K562 (cell line): Measurements from ENCODE around the gene PAXIP1. TPM values are rescaled to one million over a fixed set of nuclear protein-coding genes. Genes with fewer than 3 reads are reported as not detected.

Experiments
- FOXO4 ChIP-seq: fragments of 450-650 bp; formaldehyde crosslinking; IDR thresholded peaks from 2 replicates; pipeline ENCODE4 v1.4.0; 2020; ENCODE audit warnings: mild to moderate bottlenecking, moderate library complexity
- HOMEZ ChIP-seq: fragments of 250-450 bp; sonication (Bioruptor Pico); IDR thresholded peaks from 2 replicates; pipeline ENCODE4 v1.4.0; 2020; ENCODE audit warnings: mild to moderate bottlenecking, moderate library complexity
- NCOA4 ChIP-seq: fragments of 450-650 bp; IDR thresholded peaks from 2 replicates; pipeline ENCODE4 v1.6.1; 2018; ENCODE audit warnings: mild to moderate bottlenecking; ENCODE audit not compliant: partially characterized antibody
- PHB ChIP-seq: fragments of 250-450 bp; sonication (Bioruptor Pico); IDR thresholded peaks from 2 replicates; pipeline ENCODE4 v1.5.0; 2021
- RNF219 ChIP-seq: fragments of 250-450 bp; sonication (Bioruptor Pico); IDR thresholded peaks from 2 replicates; pipeline ENCODE4 v1.5.0; 2022; ENCODE audit warnings: mild to moderate bottlenecking
- SOX6 ChIP-seq: fragments of 450-650 bp; IDR thresholded peaks from 2 replicates; pipeline ENCODE4 v1.6.1; 2014; ENCODE audit warnings: mild to moderate bottlenecking
- U2AF2 ChIP-seq: fragments of 200-400 bp; formaldehyde crosslinking; optimal IDR thresholded peaks from 2 replicates; pipeline ENCODE3; 2017; ENCODE audit warnings: low read depth, mild to moderate bottlenecking, low read length
- ZNF318 ChIP-seq, 2 experiments: fragments of 450-650 bp; IDR thresholded peaks; 2 replicates each; pipeline ENCODE4 v1.6.1; 2016; ENCODE audit warnings: mild to moderate bottlenecking in 2 of 2, borderline replicate concordance in 1 of 2, low read depth in 1 of 2, moderate library complexity in 1 of 2
- polyA plus RNA-seq, 8 experiments: library from polyadenylated mRNA; depleted of rRNA in 4 of 8; stranded (reverse) in 5 of 8; unstranded in 3 of 8; fragments of >200 nt; fragmentation: Nextera tagmentation in 2 of 8; fragmentation: Illumina TruSeq in 1 of 8; extraction: Ambion mirVana in 2 of 8; extraction: Trizol in 1 of 8; gene quantifications; 2 replicates each; pipeline versions ENCODE4 v1.2.1 to v1.2.3, GENCODE V29; 2011 to 2014; ENCODE audit warnings: inconsistent platforms in 1 of 8, missing spikeins in 1 of 8
- total RNA-seq, 7 experiments: library from RNA; depleted of rRNA in 6 of 7; stranded (reverse); fragments of >200 nt in 6 of 7; fragmentation: Illumina TruSeq in 2 of 7; extraction: Trizol in 2 of 7; gene quantifications; 2 replicates each; pipeline versions ENCODE4 v1.2.1 to v1.2.3, GENCODE V29; 2011 to 2021; ENCODE audit warnings: low replicate concordance in 1 of 7

PAXIP1 gene
- total and polyA plus RNA-seq, 9 of the 15 experiments (the other 6 are each of a cell fraction or from before 2014, with no cell fraction given) = 9.7 to 37.9 (median 28.4) TPM

GRCh38 chr7:154902600-154903082 is 100.3 kb downstream of the PAXIP1 start (continued):
- no peak for TF ChIP-seq HOMEZ (CRISPR knock-in tag)
- no peak for TF ChIP-seq NCOA4
- no peak for TF ChIP-seq FOXO4 (CRISPR knock-in tag)
- no peak for TF ChIP-seq SOX6
- no peak for TF ChIP-seq PHB (CRISPR knock-in tag)
- TF ChIP-seq U2AF2 = no peak
- no peak for TF ChIP-seq ZNF318 (IDR thresholded peaks at IDR 0.05; ENCODE audit: borderline replicate concordance in 1 of 2, low read depth in 1 of 2)
- TF ChIP-seq RNF219 (CRISPR knock-in tag) = no peak
